LoVo (cell line): ENCODE data around the gene SLX9.

ENCODE experiments used
- DNase-seq: peaks from one replicate; pipeline ENCODE4 v3.0.0-alpha.2; 2016; ENCODE audit warnings: low spot score

SLX9 gene

DNA sequence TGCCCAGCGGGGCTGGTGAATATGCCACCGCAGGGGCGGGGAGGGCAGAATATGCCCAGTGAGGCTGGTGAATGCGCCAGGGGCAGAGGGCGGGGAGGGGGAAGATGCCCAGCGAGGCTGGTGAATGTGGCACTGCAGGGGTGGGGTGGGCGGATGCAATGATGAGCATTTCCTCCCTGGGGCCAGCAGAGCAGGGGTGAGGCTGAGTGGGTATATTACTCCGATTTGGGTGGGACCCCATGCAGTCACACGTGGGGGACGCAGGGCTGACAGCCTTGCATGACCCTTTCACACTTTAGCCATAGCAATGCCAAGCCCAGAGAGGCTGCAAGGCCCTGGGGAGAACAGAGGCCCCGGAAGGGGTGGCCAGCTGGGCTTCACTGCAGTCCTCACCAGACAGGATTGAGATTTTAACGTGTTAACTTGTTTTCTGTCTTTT lies 9.3 kb upstream of the SLX9 start:
- no peak for DNase-seq

DNA sequence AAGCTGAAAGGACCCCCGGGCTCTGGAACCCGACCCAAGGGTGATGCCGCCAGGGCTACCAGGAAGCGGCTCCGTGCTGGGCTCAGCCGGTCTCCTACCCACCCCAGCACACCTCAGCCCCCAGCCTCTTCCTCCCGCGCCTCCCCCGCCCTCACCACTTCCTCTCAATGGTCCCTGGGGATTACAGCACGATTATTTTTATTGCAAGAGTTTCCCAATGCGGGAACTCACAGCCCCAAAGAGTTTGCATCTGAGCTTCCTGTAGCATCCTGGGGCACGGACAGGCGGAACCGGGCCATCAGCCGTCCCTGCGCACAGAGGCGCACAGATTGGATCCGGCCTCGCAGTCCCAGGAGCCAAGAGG lies 8.7 kb upstream of the SLX9 start:
- no peak for DNase-seq

DNA sequence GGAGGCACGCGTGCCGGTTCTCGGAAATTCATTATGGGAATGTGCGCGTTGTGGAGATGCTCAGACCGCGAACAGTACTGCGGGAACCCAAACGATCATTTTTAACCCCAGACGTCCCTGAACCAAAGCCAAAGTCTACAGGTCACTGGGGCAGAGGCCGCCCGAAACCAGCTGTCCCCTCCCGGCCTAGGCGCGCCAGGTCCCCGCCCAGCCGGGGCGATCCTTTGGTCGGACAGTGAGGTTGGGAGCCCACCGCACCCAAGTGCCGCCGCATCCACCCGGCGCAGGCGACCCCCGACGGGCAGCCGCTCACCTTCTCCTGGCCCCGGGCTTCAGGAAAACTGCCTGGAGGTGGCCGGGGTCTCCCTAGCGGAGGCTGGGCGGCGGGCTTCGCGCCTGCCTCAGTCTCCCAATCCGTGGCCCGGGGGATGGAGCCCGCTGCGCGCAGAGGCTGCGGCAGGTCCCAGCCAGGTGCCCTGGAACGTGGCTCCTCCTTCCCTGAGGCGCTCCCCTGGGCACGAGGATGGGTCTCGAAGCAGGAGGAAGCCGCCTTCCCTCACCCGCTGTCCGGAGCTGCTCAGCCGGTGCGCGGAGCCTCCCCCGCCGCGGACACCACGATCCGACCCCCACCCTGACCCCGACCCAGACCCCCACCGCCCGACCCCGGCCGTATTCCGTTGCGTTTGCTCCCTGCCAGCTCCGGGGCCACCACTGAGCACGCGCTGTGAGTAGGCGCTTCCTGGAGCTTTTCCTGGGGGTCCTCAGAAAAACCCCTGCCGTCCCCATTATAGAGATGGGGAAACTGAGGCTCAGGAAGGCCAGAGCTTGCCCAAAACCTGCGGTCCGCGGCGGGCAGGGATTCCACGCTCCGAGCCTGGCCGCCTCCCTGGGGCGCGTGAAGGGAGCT lies 8.1 kb upstream of the SLX9 start:
- DNase-seq: no peak

DNA sequence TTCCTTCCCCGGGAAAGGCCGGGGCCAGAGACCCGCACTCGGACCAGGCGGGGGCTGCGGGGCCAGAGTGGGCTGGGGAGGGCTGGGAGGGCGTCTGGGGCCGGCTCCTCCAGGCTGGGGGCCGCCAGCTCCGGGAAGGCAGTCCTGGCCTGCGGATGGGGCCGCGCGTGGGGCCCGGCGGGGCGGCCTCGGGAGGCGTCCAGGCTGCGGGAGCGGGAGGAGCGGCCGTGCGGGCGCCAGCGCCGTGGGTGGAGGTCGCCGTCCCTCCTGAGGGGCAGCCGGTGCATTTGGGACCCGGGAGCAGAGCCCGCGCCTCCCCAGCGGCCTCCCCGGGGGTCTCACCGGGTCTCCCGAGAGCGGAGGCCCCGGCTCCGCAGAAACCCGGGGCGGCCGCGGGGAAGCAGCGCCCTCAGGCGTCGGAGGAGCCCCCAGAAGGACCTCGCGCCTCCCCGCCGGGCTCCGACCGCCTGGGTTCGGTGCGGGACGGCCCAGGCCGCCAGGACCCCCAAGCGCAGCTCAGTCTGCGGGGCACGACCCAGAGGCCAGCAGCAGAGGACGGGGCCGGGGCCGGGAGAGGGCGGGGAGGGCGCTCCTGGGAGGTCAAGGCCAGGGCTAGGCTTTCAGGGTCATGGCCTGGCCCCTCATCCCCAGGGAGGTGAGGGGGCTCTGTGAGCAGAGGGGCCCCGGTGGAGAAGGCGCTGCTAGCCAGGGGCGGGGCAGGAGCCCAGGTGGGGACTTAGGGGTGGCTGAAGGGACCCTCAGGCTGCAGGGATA lies 7.2 kb upstream of the SLX9 start:
- DNase-seq: no peak

DNA sequence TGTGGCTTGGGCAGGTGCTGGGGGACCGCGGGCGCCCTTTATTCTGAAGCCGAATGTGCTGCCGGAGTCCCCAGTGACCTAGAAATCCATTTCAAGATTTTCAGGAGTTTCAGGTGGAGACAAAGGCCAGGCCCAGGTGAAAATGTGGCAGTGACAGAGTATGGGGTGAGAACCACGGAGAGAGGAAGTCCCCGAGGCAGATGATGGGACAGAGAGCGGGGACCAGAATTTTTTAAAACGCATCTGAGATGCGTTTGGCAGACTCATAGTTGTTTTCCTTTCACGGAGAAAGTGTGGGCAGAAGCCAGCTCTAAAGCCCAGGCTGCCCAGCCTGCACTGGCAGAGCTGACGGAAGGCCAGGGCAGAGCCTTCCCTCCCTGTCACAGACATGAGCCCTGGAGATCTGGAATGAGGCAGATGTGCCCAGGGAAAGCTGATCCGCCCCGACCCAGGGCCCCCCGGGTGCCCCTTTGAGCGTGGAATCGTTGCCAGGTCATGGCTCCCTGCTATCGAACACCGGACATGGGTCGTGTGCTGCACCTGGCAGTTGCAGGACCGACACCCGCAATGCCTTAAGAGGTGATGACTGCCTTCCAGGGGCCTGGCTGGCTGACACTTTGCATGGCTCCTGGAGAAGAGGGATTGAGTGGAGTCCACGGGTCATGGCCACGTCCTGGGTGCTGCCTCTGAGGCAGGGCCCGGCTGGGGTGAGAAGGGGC lies 6.5 kb upstream of the SLX9 start:
- no peak for DNase-seq

DNA sequence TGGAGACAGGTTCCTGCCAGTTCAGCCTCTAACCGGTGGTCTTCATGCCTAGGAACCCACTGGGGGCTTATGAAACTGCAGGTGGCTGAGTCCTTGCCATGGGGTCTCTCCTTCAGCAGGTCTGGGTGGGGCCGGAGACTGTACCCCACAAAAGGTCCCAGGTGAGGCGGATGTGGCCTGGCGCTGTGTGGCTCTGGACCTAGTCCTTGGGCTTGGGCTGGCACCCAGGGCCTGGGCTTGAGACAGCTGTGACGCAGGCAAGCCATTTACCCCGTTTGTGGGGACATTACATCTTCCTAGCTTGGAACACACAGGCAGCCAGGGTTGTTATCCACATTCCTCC lies 5.9 kb upstream of the SLX9 start:
- no peak for DNase-seq

DNA sequence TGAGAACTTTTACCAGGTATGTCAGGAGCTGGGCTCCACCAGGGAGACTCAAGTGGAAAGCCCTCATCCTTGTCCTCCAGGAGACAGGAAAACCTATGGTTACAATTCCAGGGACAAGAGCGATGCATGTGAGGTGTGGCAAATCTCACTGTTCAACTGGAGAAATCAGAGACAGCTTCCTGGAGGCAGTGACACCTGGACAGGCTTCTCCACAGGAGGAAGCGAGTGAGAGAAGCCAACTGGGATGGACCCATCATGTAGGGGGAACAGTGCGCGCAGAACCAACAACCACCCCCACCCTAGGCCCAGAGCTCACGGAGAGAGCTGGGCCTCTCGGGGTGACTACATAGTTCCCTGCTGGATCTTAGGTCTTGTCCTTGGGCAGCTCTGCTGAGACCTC lies 5.6 kb upstream of the SLX9 start:
- no peak for DNase-seq

DNA sequence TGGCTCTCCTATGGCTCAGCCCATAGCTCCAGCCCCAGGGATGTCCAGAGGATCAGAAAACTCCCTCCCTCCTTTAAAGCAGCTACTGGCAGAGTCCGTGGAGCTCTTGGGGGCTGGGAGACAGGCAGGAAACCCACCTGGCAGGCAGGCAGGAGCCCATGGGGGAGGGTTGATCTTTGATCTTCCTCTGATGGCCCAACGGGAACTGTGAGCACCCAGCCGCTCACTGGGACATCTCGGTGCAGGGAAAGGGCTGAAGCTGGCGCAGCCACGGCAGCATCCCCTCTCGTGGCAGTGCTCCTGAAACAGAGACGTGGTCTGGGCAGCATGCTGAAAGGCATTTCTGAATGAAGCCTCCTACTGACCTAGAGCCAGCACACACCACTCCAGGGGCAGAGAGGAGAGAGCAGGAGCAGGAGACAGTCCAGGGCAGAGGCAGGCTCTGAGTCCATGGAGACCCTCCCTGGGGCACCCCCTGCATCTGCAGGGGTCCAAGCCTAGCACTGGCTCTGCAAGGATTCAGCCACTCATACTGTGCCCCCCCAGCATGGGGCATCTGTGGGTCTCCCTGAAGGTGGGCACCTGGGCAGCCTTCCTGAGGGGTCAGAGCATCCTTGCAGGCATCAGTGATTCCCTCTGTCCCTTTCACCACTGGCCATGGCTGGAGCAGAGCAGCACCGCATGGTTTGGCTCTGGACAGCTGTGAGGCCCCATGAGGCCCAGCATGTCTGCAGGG lies 4.9 kb upstream of the SLX9 start:
- no peak for DNase-seq

DNA sequence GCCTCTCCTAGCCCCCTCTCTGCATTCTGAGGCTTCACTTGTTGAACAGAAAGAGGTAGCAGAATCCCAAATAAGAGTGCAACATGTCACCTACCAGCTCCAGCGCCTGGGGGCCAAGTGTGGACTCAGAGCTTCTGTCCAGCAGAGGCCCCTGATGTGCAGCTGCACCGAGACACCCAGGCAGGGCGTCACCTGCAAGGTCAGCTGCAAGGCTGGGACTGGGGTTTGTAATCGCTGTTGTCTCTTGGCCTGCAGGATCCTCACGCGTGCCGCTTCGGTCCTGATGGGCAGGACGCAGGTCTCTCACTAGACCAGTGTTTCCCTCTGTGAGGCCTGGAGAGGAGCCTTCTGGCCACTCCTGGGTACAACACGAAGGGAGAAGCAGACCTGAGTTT lies 4.3 kb upstream of the SLX9 start:
- no peak for DNase-seq

DNA sequence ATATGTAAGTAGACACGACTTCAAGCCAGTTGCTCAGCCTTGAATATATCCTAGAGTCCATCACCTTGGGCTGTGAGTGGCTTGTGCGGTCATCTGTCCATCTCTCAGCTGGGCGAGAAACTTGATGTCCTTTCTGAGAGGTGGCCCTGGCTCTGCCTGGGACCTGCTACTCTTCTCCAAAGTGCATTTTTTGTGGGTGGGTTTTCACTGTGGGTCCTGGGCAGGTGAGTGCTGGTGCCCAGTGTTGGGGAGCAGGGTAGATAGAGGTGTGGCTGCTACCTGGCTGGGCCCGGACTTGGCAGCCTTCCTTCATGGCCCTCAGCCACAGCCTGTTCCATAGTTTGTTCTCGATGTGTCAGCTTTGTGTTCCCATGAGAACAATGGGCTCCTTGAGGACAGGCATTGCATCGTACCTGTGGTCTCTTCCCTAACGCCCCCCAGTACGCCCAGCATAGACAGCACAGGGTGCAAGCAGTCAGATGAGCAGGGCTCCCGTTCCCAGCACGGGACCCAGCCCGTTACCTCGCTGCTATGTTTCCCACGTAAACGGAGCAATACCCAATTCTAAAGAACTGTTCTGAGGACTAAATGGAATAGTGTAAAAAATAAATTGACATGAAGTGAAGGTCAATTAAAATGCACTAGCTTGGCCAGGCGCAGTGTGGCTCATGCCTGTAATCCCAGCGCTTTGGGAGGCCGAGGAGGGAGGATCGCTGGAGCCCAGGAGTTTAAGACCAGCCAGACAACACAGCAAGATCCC lies 877 bp upstream of the SLX9 start:
- no peak for DNase-seq

DNA sequence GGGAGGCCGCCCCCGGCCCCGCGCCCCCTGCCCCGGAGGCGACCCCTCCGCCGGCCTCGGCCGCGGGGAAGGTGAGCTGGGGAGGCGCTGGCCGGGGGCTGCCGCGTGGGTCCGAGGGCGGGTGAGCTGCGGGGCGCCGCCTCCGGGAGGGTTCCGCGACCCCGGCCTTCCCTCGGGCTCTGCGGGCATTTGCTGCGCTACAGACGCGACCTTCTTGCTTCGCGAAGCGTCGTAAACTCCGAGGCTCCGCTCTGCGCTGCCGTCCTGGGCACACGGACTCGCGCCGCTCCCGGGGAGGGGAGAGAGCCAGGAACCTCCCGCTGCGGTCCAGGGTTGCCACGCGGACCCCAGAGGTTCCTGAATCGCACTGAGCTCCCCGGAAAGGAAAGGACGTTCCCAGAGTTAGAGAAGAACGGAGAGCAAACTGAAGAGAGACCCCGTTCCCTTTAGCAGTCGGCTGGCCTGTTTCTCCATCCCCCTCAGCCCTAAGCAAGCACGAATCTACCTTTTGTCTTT lies 345 bp downstream of the SLX9 start:
- peak; percentile 6 for DNase-seq

DNA sequence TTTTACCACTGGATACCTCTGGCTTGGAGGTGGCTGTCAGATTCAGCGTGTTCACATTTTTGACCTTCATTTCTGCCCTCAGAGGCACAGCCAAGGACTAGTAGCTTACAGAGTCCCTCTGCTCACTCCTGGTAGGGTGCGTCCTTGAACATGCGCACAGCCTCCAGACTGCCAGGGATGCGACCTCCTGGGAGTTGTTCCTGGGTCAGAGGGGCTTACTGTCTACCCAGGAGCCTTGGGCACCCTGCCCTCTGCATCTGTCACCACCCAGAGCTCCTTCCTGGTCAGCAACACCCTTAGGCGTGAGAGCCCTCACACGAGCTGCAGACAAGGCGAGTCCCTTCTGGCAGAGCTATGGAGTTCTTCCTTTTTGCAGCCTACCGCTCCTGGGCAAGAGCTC lies 1.7 kb downstream of the SLX9 start:
- DNase-seq: no peak

DNA sequence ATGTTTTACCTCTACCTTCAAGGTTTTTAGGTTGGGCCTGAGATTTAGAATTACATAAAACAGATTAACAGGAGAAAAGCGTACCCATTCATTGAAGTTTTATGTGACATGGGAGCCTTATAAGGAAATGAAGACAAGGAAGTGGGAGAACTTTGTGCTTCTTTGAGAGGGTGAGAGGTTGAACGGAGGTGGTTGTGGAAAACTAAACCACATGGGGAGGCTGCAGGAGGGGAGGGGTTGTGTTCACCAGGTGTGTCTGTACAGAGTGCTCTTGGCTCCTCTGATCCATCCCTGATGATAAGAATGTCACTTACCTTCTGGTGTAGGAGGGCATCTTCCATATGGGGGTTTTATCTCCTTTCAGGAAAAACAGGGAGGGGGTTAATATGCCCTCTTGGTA lies 2.7 kb downstream of the SLX9 start:
- DNase-seq: no peak

DNA sequence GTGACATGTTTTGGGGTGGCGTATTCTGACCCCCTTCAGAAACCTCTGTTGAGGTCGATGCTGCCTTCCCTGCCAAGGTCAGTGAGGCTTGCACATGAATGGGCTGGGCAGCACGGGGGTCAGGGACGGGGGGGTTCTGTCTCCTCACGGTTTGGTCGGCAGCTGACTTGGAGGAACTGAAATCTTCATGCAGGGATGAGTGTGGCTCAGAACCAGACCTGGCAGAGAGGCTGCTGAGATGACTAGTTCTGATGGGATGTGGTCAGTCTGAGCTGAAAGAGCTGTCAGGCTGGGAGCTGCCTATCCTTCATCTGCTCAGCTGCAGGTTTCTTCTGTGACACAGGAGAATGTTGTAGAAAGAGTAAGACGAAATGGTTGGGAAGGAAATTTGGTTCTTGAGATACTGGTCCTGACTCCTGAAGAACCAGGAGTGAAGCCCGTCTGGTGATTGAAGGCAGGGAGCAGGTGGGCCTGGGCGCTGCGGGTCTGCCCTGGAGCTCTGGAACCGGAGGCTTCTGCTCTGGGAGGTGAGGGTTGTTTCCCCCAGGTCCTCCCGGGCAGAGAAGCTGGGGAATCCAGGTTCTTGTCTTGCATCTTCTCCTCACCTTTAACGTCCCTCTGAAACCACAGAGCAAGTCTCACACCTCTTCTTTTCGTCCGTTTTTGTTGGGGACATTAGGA lies 3.3 kb downstream of the SLX9 start:
- no peak for DNase-seq

DNA sequence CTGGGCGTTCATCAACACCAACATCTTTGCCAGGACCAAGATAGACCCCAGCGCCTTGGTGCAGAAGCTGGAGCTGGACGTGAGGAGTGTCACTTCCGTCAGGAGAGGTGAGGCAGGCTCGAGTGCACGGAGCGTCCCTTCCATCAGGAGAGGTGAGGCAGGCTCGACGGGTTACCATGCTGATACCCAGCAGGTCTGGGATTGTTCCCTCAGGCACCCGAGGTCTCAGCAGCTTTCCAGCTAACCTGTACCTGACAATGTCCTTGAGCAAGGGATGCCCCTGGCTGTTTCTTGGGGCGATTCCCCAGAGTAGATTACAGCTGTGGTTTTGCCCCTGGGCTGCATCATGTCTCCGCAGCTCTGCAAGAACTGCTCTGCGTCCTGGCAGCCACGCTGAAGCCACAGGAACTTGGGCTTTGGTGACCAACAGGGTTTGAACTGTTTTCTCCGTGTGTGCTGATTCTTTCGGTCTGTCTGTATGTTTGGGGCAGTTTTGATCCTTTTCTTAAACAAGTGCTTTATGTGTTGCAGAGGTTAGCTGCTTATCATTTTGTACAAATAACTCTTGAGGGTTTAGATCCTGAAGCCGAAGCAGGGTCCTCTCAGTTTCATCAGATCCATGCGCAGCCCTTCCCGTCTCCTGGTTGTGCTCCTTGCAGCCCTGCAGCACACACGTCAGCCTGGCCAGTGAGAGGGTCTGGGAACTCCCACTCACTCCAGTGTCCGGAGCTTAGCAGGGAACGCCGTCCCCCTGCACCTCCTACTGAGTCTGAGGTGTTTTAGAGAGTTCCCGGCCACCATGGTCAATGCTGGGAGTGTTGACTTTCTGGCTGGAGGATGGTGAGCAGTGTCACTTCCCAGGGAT lies 4.1 kb downstream of the SLX9 start:
- no peak for DNase-seq

DNA sequence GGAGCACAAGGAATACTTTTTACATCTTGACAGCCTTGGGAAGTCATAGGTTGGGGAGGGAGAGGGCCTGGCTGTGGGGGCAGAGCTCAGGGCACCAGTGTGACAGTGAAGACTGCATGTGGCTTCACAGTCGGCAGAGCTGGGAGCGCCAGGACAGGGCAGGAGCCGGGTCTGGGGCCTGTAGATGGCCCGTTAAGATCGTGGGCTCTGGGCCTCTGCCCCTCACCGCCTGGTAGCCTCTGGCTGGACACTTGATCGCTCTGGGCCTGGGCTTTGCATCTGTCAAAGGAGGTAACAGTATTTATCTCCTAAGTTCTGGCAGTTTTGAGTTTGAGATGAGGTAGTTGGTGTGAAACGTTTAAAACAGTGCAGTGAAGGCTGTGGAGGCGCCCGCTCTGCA lies 4.8 kb downstream of the SLX9 start:
- DNase-seq: no peak

DNA sequence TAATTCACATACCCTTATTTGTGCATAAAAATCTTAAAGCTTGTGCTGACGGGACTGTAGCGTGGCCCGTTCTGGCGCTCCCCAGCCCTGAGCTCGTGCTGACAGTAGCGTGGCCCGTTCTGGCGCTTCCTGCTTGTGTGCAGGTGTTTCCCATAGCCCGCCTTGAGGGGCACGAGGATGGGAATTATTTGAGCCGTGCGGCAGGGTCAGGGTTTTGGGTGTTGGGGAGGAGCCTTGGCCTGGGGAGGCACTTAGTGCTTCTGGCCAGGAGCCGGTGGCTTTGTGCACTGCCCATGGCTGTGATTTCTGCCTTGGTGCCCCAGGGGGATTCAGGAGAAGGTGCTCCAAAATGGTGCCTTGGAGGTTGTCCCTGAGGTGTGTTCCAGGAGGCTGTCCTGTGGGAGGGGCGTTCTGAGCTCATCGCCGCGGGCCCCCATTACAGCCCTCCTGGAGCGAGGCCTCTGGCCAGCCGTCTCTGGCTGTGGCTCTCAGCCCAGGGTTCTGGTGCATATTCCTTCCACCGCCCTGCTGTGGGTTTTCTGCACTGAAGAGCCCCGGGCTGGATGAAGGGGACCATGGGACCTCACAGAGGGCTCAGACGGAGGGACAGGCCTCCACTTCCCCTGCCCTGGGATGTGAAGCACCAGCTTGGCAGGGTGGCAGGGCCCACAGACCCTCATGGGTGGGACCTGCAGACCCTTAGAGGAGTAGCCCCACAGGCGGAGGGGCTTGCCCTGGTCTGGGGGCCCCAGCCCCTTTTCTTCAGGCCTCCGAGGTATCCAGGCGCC lies 6.6 kb downstream of the SLX9 start:
- DNase-seq: no peak

DNA sequence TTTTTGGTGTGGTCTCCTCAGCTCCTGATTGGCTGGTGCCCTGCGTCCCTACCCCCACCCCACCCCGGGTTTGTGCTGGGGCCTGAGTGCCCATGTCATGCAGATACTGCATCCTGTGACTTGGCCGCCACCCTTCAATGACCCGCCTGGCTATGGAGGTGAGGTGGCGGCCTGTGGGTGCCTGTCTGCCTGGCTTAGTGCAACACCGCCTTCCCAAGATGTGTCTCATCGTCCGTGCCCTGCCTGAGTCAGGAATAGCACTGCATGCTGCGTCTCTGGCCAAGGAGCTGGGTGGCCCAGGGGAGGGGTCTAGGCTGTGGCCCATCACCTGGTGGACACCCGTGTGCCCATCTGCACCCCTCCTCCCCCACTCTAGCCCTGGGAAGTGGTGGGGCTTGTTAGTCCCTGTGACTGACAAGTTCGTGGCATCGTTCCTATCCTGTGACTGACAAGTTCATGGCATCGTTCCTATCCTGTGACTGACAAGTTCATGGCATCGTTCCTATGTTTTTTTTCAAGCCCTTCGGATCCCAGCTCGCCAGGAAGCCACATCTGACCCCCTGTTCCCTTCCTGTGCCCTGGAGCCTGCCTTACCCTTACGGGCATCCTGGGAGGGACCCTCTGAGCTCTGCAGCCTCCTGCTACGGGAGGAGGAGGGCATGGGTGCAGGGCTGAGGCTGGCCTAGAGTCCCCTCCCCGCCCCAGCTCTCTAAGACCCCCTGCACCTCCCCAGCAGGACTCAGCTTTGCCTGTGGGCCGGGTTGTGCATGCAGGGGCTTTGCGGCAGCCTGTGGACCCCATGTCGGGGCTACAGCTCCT lies 7.5 kb downstream of the SLX9 start:
- DNase-seq: no peak
